Astrocyte (in vitro differentiated cells and primary cell): Measurements from ENCODE around the gene STK33. TPM values are rescaled to one million over a fixed set of nuclear protein-coding genes. Genes with fewer than 3 reads are reported as not detected.
A peak's percentile ranks its signal among the peaks of the same experiment; 100 is the strongest.

ENCODE experiments used
- DNase-seq: peaks from one replicate; pipeline ENCODE4 v3.0.0-alpha.2; 2010; ENCODE audit warnings: low read depth
- FAIRE-seq: peaks from 2 replicates; lab custom pipeline; 2011; peaks lifted over from hg19 to GRCh38; lab: Jason Lieb, UNC
- H2AFZ ChIP-seq: 2 replicates; pipeline ENCODE4 v1.6.0; 2012; ENCODE audit warnings: low read depth, low read length, inconsistent platforms
- H3K27ac ChIP-seq: 2 replicates; pipeline ENCODE4 v1.5.1; 2011; ENCODE audit warnings: low read depth, low read length, inconsistent platforms
- H3K27me3 ChIP-seq: 2 replicates; pipeline ENCODE4 v1.6.0; 2011; ENCODE audit warnings: low read length, inconsistent platforms; ENCODE audit not compliant: insufficient read depth
- H3K36me3 ChIP-seq: 2 replicates; pipeline ENCODE4 v1.5.1; 2011; ENCODE audit warnings: low read length, inconsistent platforms; ENCODE audit not compliant: insufficient read depth
- H3K4me1 ChIP-seq: 2 replicates; pipeline ENCODE4 v1.5.1; 2011; ENCODE audit warnings: low read length, inconsistent platforms; ENCODE audit not compliant: insufficient read depth
- H3K4me2 ChIP-seq: 2 replicates; pipeline ENCODE4 v1.6.0; 2012; ENCODE audit warnings: low read length, inconsistent platforms
- H3K4me3 ChIP-seq: 2 replicates; pipeline ENCODE4 v1.5.1; 2011; ENCODE audit warnings: low read depth, mild to moderate bottlenecking, low read length, inconsistent platforms; ENCODE audit not compliant: insufficient read depth
- H3K79me2 ChIP-seq: 2 replicates; pipeline ENCODE4 v1.6.0; 2012; ENCODE audit warnings: mild to moderate bottlenecking, low read length, inconsistent platforms; ENCODE audit not compliant: insufficient read depth
- H3K9ac ChIP-seq: 2 replicates; pipeline ENCODE4 v1.6.0; 2012; ENCODE audit warnings: mild to moderate bottlenecking, low read length, inconsistent platforms
- H3K9me3 ChIP-seq: 2 replicates; pipeline ENCODE4 v1.5.1; 2012; ENCODE audit warnings: low read depth, mild to moderate bottlenecking, low read length, inconsistent platforms; ENCODE audit not compliant: insufficient read depth
- H4K20me1 ChIP-seq: 2 replicates; pipeline ENCODE4 v1.6.0; 2012; ENCODE audit warnings: low read length, inconsistent platforms; ENCODE audit not compliant: insufficient read depth
- H3K27ac Mint-ChIP-seq: one replicate; pipeline ENCODE4 v1.8.0; 2021; ENCODE audit warnings: mild to moderate bottlenecking, mixed read lengths; ENCODE audit not compliant: unreplicated experiment
- H3K27me3 Mint-ChIP-seq: one replicate; pipeline ENCODE4 v1.8.0; 2021; ENCODE audit warnings: low read depth, mixed read lengths; ENCODE audit not compliant: unreplicated experiment
- H3K36me3 Mint-ChIP-seq: one replicate; pipeline ENCODE4 v1.8.0; 2021; ENCODE audit warnings: low read depth, mixed read lengths; ENCODE audit not compliant: unreplicated experiment
- H3K4me1 Mint-ChIP-seq: one replicate; pipeline ENCODE4 v1.8.0; 2021; ENCODE audit warnings: low read depth, mixed read lengths; ENCODE audit not compliant: unreplicated experiment
- H3K4me3 Mint-ChIP-seq: one replicate; pipeline ENCODE4 v1.8.0; 2021; ENCODE audit warnings: mild to moderate bottlenecking, moderate library complexity, mixed read lengths; ENCODE audit not compliant: unreplicated experiment
- H3K9me3 Mint-ChIP-seq: one replicate; pipeline ENCODE4 v1.8.0; 2021; ENCODE audit warnings: mild to moderate bottlenecking, mixed read lengths; ENCODE audit not compliant: unreplicated experiment
- EZH2 ChIP-seq: IDR thresholded peaks from 2 replicates; pipeline ENCODE4 v1.6.1; 2012; ENCODE audit warnings: mild to moderate bottlenecking, low read length, inconsistent platforms; ENCODE audit not compliant: insufficient read depth
- total RNA-seq: library from RNA; stranded (reverse); gene quantifications from 2 replicates; pipeline ENCODE4 v1.2.1, GENCODE V29; 2021
- TF ChIP-seq, protein P1 (sequence below): IDR thresholded peaks from 2 replicates; pipeline ENCODE4 v1.5.1; 2011; ENCODE audit warnings: low read depth, mild to moderate bottlenecking, inconsistent platforms, low read length, moderate library complexity; ENCODE audit not compliant: insufficient read depth

Gene STK33
- total RNA-seq, 1 donor from 2014 or later, result 7.5 TPM

DNA sequence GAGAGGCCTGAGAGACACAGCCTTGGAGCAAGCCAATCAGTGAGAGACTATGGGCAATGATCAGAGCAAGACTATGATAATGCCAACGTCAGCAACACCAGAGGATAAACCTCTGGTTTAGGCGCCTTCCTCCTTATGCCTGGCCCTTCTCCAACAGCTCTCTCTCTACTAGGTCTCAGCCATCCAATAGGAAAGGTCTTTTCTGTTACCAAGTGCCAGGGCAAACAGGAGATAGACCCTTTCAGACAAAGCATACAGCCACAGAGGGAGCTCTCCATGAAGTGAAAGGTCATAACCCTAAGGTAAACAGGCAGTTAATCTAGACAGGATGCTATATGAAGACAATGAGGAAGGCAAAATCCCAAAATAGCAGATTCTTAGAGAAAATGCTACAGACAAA is 9.5 kb downstream of the STK33 start:
- TF ChIP-seq, protein P1, sequence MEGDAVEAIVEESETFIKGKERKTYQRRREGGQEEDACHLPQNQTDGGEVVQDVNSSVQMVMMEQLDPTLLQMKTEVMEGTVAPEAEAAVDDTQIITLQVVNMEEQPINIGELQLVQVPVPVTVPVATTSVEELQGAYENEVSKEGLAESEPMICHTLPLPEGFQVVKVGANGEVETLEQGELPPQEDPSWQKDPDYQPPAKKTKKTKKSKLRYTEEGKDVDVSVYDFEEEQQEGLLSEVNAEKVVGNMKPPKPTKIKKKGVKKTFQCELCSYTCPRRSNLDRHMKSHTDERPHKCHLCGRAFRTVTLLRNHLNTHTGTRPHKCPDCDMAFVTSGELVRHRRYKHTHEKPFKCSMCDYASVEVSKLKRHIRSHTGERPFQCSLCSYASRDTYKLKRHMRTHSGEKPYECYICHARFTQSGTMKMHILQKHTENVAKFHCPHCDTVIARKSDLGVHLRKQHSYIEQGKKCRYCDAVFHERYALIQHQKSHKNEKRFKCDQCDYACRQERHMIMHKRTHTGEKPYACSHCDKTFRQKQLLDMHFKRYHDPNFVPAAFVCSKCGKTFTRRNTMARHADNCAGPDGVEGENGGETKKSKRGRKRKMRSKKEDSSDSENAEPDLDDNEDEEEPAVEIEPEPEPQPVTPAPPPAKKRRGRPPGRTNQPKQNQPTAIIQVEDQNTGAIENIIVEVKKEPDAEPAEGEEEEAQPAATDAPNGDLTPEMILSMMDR, result no peak
- no peak for TF ChIP-seq EZH2
- no peaks in the 10 kb centered on the region for H3K9me3 Mint-ChIP-seq
- no peak overlapping the region for H3K4me2 ChIP-seq
- no peak overlapping the region for H3K4me3 ChIP-seq
- H3K9me3 ChIP-seq, result no peaks in the 10 kb centered on the region
- H2AFZ ChIP-seq, result peak overlapping the region; percentile 19
- no peaks in the 10 kb centered on the region for H4K20me1 ChIP-seq
- FAIRE-seq (no peak), DNase-seq (no peak)
- peaks cover 2% of the 10 kb centered on the region for H3K36me3 Mint-ChIP-seq
- H3K4me1 Mint-ChIP-seq, result peaks cover 10% of the 10 kb centered on the region
- no peak overlapping the region for H3K27ac Mint-ChIP-seq
- no peak overlapping the region for H3K4me3 Mint-ChIP-seq
- no peak overlapping the region for H3K9ac ChIP-seq
- H3K79me2 ChIP-seq, result no peaks in the 10 kb centered on the region
- no peaks in the 10 kb centered on the region for H3K36me3 ChIP-seq
- H3K27me3 Mint-ChIP-seq, result no peaks in the 10 kb centered on the region
- no peaks in the 10 kb centered on the region for H3K27me3 ChIP-seq
- H3K4me1 ChIP-seq, result peaks cover 6% of the 10 kb centered on the region
- H3K27ac ChIP-seq, result no peak overlapping the region

DNA sequence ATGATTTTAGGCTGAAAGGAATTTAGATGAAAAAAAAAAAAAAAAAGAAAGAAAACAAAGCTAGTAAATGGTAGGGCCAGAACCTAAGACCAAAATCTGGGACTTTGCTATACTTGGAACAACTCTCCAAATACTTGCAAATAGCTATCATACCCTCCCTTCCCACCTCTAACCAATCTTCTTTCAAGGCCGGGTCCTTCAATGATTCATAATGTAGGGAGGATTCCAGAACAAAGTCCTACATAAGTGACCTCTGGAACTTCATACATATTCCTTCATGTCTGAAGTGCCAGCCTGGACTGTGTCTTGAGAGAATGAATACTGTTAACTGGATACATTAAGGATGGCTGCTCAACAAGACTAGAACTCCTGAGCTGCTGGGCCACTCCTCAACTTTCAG is 9.9 kb downstream of the STK33 start:
- Mint-ChIP-seq H3K36me3 (peaks cover 2% of the 10 kb centered on the region), H3K4me1 (peaks cover 10% of the 10 kb centered on the region), H3K27ac (no peak overlapping the region), H3K9me3 (no peaks in the 10 kb centered on the region), H3K4me3 (no peak overlapping the region), H3K27me3 (no peaks in the 10 kb centered on the region)
- peak; percentile 76 for DNase-seq
- Histone ChIP-seq H2AFZ (peak overlapping the region; percentile 19), H4K20me1 (no peaks in the 10 kb centered on the region), H3K9ac (no peak overlapping the region), H3K4me2 (no peak overlapping the region), H3K27me3 (no peaks in the 10 kb centered on the region), H3K79me2 (no peaks in the 10 kb centered on the region), H3K4me3 (no peak overlapping the region), H3K9me3 (no peaks in the 10 kb centered on the region), H3K36me3 (no peaks in the 10 kb centered on the region), H3K27ac (no peak overlapping the region), H3K4me1 (peaks cover 6% of the 10 kb centered on the region)
- TF ChIP-seq EZH2, result no peak
- TF ChIP-seq, protein P1, result no peak
- no peak for FAIRE-seq

DNA sequence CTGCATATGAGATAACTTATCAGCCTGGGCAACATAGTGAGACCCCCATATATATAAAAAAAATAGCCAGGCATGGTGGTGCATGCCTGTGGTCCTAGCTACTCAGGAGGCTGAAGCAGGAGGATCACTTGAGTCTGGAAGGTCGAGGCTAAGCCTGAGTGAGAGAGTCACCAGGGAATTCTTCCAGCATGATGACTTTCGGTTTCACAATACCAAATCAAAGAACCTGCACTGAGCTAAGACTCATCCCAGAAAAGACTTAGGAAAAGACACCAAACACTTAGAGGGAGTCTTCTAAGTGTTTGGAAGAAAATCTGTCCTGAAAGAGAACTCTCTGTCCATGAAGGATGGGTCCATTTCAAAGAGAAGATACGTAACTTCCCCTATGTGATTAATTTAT is 12.7 kb downstream of the STK33 start:
- no peak for FAIRE-seq
- H3K4me1 Mint-ChIP-seq, result peaks cover 10% of the 10 kb centered on the region

More for the DNA sequence above, 12.7 kb downstream of the STK33 start:
- Mint-ChIP-seq H3K27ac (no peak overlapping the region), H3K36me3 (peaks cover 2% of the 10 kb centered on the region), H3K4me3 (no peak overlapping the region), H3K9me3 (no peaks in the 10 kb centered on the region), H3K27me3 (no peaks in the 10 kb centered on the region)
- Histone ChIP-seq H3K4me3 (no peak overlapping the region), H3K79me2 (no peaks in the 10 kb centered on the region), H3K9ac (no peak overlapping the region), H3K27me3 (no peaks in the 10 kb centered on the region), H3K4me2 (no peak overlapping the region), H3K27ac (no peak overlapping the region), H3K9me3 (no peaks in the 10 kb centered on the region), H4K20me1 (no peaks in the 10 kb centered on the region), H3K4me1 (peaks cover 6% of the 10 kb centered on the region), H2AFZ (no peak overlapping the region), H3K36me3 (no peaks in the 10 kb centered on the region)
- no peak for DNase-seq
- no peak for TF ChIP-seq EZH2
- TF ChIP-seq, protein P1, result no peak
